GM12875 (cell line): ENCODE data around the gene ZNF488.

ENCODE experiments used
- H3K4me3 ChIP-seq: one replicate; pipeline ENCODE4 v1.5.1; 2011; ENCODE audit warnings: low read depth, low read length, control low read depth
- TF ChIP-seq, protein P1 (sequence below): IDR thresholded peaks from 2 replicates; pipeline ENCODE4 v1.5.1; 2011; ENCODE audit warnings: low read depth, mild to moderate bottlenecking, control low read depth, inconsistent platforms, low read length, moderate library complexity, borderline replicate concordance; ENCODE audit not compliant: insufficient read depth

Gene ZNF488

DNA sequence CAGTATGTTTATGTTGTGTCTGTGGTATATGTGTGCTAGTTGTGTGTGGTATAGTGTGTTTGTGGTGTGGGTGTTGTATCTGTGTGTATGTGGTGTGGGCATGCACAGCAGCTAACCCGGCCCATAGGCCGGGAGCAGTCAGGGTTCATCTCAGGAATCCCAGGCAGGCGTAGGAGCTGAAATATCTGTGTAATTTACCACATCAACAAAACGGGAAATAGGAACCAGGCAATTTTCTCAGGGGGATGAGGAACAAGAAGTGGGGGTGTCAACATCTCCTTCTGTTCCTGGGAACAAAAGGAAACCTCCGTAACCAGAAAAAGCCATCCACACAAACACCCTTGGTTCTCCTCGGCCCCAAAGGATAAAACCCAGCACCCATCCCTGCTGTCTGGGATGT, 24.5 kb upstream of the ZNF488 start:
- TF ChIP-seq, protein P1, sequence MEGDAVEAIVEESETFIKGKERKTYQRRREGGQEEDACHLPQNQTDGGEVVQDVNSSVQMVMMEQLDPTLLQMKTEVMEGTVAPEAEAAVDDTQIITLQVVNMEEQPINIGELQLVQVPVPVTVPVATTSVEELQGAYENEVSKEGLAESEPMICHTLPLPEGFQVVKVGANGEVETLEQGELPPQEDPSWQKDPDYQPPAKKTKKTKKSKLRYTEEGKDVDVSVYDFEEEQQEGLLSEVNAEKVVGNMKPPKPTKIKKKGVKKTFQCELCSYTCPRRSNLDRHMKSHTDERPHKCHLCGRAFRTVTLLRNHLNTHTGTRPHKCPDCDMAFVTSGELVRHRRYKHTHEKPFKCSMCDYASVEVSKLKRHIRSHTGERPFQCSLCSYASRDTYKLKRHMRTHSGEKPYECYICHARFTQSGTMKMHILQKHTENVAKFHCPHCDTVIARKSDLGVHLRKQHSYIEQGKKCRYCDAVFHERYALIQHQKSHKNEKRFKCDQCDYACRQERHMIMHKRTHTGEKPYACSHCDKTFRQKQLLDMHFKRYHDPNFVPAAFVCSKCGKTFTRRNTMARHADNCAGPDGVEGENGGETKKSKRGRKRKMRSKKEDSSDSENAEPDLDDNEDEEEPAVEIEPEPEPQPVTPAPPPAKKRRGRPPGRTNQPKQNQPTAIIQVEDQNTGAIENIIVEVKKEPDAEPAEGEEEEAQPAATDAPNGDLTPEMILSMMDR: no peak
- H3K4me3 ChIP-seq: no peak overlapping the region

DNA sequence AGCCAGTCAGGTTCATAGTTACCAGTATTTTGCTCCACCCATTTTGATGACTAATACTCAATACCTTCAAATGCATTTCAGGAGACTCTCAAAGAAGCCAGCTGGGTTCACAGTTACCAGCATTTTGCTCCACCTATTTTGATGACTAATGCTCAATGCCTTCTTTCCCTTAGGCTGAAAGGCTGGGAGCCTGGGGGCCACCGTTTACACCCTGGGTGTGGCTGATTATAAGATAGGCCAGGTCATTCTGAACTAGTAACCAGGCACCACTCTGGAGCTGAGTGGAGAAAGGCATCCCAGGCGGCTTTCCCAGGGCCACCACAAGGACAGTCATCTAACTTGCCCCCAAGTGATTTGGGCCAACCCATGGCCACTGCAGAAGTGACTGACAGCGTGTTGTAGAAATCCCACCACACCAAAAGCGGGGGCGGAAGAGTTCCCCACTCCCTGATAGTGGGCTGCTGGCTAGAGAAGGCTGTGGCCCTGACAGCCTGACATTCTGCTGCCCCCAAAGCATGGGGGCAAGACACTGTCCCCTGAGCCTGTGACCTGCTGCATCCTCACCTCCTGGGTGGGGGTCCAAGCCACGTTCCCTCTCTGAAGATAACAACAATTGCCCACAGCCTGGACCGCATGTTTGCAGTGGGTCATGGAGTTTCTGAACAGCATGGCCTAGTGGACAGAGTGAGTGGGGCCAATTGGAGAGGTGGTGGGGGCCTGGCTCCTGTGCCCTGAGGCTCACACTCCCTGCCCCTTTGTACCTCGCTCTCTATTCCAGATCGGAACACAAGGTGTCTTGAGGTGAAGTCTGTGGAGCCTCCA, 23.0 kb upstream of the ZNF488 start:
- TF ChIP-seq, protein P1: no peak
- no peak overlapping the region for H3K4me3 ChIP-seq

DNA sequence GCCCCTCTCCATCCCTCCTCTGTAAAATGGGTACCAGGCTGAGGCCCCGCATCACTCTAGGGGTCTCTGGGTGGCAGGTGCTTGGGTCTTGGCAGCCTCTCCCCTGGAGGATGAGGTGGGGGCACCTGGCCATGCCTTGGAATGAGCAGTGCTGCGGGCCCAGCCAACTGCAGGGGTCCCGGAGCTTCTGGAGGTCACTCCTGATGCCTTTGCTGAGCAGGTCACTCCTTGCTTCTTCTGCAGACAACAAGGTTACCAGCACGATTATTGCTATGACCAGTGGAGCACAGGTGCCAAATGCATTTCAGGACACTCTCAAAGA, 22.4 kb upstream of the ZNF488 start:
- H3K4me3 ChIP-seq: no peak overlapping the region
- TF ChIP-seq, protein P1: no peak

DNA sequence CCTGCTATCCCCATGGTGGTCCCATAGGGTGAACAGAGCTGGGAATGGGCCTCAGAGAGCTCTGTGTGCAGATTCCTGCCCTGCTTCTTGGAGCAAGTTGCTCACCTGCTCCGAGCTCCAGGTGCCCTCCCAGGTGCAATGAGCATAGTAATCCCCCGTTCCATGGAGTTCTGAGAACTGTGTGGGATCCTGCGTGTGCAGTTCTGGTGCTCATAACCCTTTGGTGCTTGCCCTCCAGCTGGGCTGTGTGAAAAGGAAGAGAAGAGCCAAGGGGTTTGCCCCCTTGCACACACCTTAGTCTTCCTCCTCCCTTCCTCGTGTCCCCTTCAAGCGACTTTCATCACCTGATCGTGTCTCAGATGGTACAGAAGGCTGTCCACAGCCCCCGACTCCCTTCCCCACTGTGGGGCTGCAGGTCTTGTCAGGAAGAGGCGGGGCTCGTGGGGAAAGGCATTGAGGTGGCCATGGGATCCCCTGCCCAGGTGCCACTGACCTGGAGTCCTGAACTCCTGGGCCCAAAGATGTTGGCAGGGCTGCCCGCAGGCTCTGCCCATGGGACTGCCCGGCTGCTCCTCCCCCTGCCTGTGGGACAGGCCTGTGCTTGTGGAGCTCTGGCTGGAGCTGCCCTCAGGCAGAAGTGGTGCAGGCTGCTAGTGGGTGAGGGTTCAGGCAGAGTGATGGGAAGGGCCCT, 21.9 kb upstream of the ZNF488 start:
- TF ChIP-seq, protein P1: no peak
- H3K4me3 ChIP-seq: no peak overlapping the region

DNA sequence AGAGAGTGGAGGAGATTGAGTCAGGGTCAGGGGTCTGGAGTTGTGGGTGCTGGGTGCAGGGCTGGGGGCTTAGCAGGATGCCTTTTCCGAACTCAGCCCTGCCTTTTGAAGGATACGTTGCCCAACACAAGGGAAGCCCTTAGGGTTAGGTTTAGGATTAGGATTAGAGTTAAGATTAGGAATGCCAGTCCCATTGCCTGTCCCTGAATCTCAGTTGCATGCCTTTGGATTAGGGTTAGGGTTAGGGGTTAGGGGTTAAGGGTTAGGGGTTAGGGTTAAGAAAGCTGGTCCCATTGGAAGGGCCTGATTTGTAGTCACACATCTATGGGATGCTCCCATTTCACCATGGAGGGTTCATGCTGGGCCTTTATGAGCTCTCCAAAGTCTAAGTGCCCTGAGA, 20.8 kb upstream of the ZNF488 start:
- TF ChIP-seq, protein P1: no peak
- H3K4me3 ChIP-seq: no peak overlapping the region

DNA sequence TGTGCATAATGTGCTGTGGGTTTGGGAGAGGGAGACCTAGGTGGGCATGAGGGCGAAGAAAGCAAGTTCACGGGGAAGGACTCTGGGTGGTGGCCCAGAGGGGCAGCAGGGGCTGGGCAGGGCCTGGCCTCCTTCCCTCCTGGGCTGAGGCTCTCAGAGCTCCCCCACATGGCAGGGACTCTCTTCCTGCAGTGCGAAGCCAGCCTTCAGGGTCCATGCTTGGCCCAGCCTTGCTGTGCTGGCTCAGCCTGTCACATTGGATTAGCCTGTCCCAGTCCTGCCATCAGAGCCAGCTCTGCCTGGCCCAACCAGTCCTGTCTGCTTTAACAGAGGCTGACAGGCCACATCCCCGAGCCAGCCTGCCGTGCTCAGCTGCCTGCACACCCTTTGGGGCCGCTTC, 20.4 kb upstream of the ZNF488 start:
- TF ChIP-seq, protein P1: no peak
- no peak overlapping the region for H3K4me3 ChIP-seq
